ENCODE data around the gene AKAP1.

The AKAP1 gene

GRCh38 chr17:57048096-57048495 is 37.0 kb upstream of the AKAP1 start:
- Histone ChIP-seq H3K27ac (ENCODE audit: low read depth, low read length) (no peak overlapping the region), H3K4me1 (ENCODE audit: control insufficient read depth in 1 of 2, insufficient read depth in 2 of 2, low read length in 2 of 2) (peaks cover 0 to 6% of the 10 kb centered on the region in 2 donors), H3K9ac (ENCODE audit: low read depth in 1 of 2, low read length in 2 of 2) (no peak overlapping the region), H3K27me3 (ENCODE audit: control insufficient read depth in 1 of 2, insufficient read depth in 2 of 2, low read length in 2 of 2) (peaks cover 0 to 19% of the 10 kb centered on the region in 2 donors), H3K9me3 (ENCODE audit: control insufficient read depth in 1 of 2, low read length in 2 of 2) (no peaks in the 10 kb centered on the region), H3K36me3 (ENCODE audit: control insufficient read depth in 1 of 2, insufficient read depth in 2 of 2, low read length in 2 of 2) (no peaks in the 10 kb centered on the region), H3K4me3 (ENCODE audit: low read depth in 1 of 2, low read length in 2 of 2) (no peak overlapping the region)

- Histone ChIP-seq H3K9me3 (ENCODE audit: control insufficient read depth in 1 of 2, low read length in 2 of 2) (no peaks in the 10 kb centered on the region), H3K9ac (ENCODE audit: low read depth in 1 of 2, low read length in 2 of 2) (no peak overlapping the region), H3K4me1 (ENCODE audit: control insufficient read depth in 1 of 2, insufficient read depth in 2 of 2, low read length in 2 of 2) (peaks cover 3 to 7% of the 10 kb centered on the region in 2 donors), H3K27me3 (ENCODE audit: control insufficient read depth in 1 of 2, insufficient read depth in 2 of 2, low read length in 2 of 2) (peaks cover 0 to 7% of the 10 kb centered on the region in 2 donors), H3K4me3 (ENCODE audit: low read depth in 1 of 2, low read length in 2 of 2) (no peak overlapping the region), H3K27ac (ENCODE audit: low read depth, low read length) (no peak overlapping the region), H3K36me3 (ENCODE audit: control insufficient read depth in 1 of 2, insufficient read depth in 2 of 2, low read length in 2 of 2) (no peaks in the 10 kb centered on the region)
These were observed 34.7 kb upstream of the AKAP1 start for GRCh38 chr17:57050306-57050705.

GRCh38 chr17:57051886-57052361 is 33.1 kb upstream of the AKAP1 start:
- Histone ChIP-seq H3K27ac (ENCODE audit: low read depth, low read length) (no peak overlapping the region), H3K9ac (ENCODE audit: low read depth in 1 of 2, low read length in 2 of 2) (no peak overlapping the region)

GRCh38 chr17:57062865-57063264 is 22.2 kb upstream of the AKAP1 start:
- H3K4me3 ChIP-seq (ENCODE audit: low read depth in 1 of 2, low read length in 2 of 2): no peak overlapping the region
- no peaks in the 10 kb centered on the region for H3K36me3 ChIP-seq (ENCODE audit: control insufficient read depth in 1 of 2, insufficient read depth in 2 of 2, low read length in 2 of 2)
- H3K27me3 ChIP-seq (ENCODE audit: control insufficient read depth in 1 of 2, insufficient read depth in 2 of 2, low read length in 2 of 2): no peaks in the 10 kb centered on the region

More at GRCh38 chr17:57051886-57052361, 33.1 kb upstream of the AKAP1 start:
- Histone ChIP-seq H3K4me1 (ENCODE audit: control insufficient read depth in 1 of 2, insufficient read depth in 2 of 2, low read length in 2 of 2) (peaks cover 0 to 7% of the 10 kb centered on the region in 2 donors), H3K9me3 (ENCODE audit: control insufficient read depth in 1 of 2, low read length in 2 of 2) (no peaks in the 10 kb centered on the region), H3K36me3 (ENCODE audit: control insufficient read depth in 1 of 2, insufficient read depth in 2 of 2, low read length in 2 of 2) (no peaks in the 10 kb centered on the region), H3K4me3 (ENCODE audit: low read depth in 1 of 2, low read length in 2 of 2) (no peak overlapping the region), H3K27me3 (ENCODE audit: control insufficient read depth in 1 of 2, insufficient read depth in 2 of 2, low read length in 2 of 2) (no peaks in the 10 kb centered on the region)

GRCh38 chr17:57067162-57067561 is 17.9 kb upstream of the AKAP1 start:
- H3K27me3 ChIP-seq (ENCODE audit: control insufficient read depth in 1 of 2, insufficient read depth in 2 of 2, low read length in 2 of 2): no peaks in the 10 kb centered on the region
- no peaks in the 10 kb centered on the region for H3K9me3 ChIP-seq (ENCODE audit: control insufficient read depth in 1 of 2, low read length in 2 of 2)
- H3K4me1 ChIP-seq (ENCODE audit: control insufficient read depth in 1 of 2, insufficient read depth in 2 of 2, low read length in 2 of 2): no peaks in the 10 kb centered on the region
- no peak overlapping the region for H3K9ac ChIP-seq (ENCODE audit: low read depth in 1 of 2, low read length in 2 of 2)
- no peaks in the 10 kb centered on the region for H3K36me3 ChIP-seq (ENCODE audit: control insufficient read depth in 1 of 2, insufficient read depth in 2 of 2, low read length in 2 of 2)
- H3K4me3 ChIP-seq (ENCODE audit: low read depth in 1 of 2, low read length in 2 of 2): no peak overlapping the region
- no peak overlapping the region for H3K27ac ChIP-seq (ENCODE audit: low read depth, low read length)

More at GRCh38 chr17:57062865-57063264, 22.2 kb upstream of the AKAP1 start:
- Histone ChIP-seq H3K9ac (ENCODE audit: low read depth in 1 of 2, low read length in 2 of 2) (no peak overlapping the region), H3K4me1 (ENCODE audit: control insufficient read depth in 1 of 2, insufficient read depth in 2 of 2, low read length in 2 of 2) (no peaks in the 10 kb centered on the region), H3K9me3 (ENCODE audit: control insufficient read depth in 1 of 2, low read length in 2 of 2) (no peaks in the 10 kb centered on the region), H3K27ac (ENCODE audit: low read depth, low read length) (no peak overlapping the region)

- Histone ChIP-seq H3K4me3 (ENCODE audit: low read depth in 1 of 2, low read length in 2 of 2) (no peak overlapping the region), H3K27me3 (ENCODE audit: control insufficient read depth in 1 of 2, insufficient read depth in 2 of 2, low read length in 2 of 2) (no peaks in the 10 kb centered on the region), H3K9me3 (ENCODE audit: control insufficient read depth in 1 of 2, low read length in 2 of 2) (no peaks in the 10 kb centered on the region), H3K9ac (ENCODE audit: low read depth in 1 of 2, low read length in 2 of 2) (no peak overlapping the region), H3K4me1 (ENCODE audit: control insufficient read depth in 1 of 2, insufficient read depth in 2 of 2, low read length in 2 of 2) (no peaks in the 10 kb centered on the region), H3K27ac (ENCODE audit: low read depth, low read length) (no peak overlapping the region), H3K36me3 (ENCODE audit: control insufficient read depth in 1 of 2, insufficient read depth in 2 of 2, low read length in 2 of 2) (no peaks in the 10 kb centered on the region)
These were observed 17.3 kb upstream of the AKAP1 start for GRCh38 chr17:57067781-57068180.

GRCh38 chr17:57068222-57068658 is 16.8 kb upstream of the AKAP1 start:
- Histone ChIP-seq H3K9ac (ENCODE audit: low read depth in 1 of 2, low read length in 2 of 2) (no peak overlapping the region), H3K4me3 (ENCODE audit: low read depth in 1 of 2, low read length in 2 of 2) (no peak overlapping the region), H3K27ac (ENCODE audit: low read depth, low read length) (no peak overlapping the region), H3K4me1 (ENCODE audit: control insufficient read depth in 1 of 2, insufficient read depth in 2 of 2, low read length in 2 of 2) (no peaks in the 10 kb centered on the region), H3K27me3 (ENCODE audit: control insufficient read depth in 1 of 2, insufficient read depth in 2 of 2, low read length in 2 of 2) (no peaks in the 10 kb centered on the region), H3K36me3 (ENCODE audit: control insufficient read depth in 1 of 2, insufficient read depth in 2 of 2, low read length in 2 of 2) (no peaks in the 10 kb centered on the region), H3K9me3 (ENCODE audit: control insufficient read depth in 1 of 2, low read length in 2 of 2) (no peaks in the 10 kb centered on the region)

GRCh38 chr17:57068707-57069106 is 16.3 kb upstream of the AKAP1 start:
- Histone ChIP-seq H3K27ac (ENCODE audit: low read depth, low read length) (no peak overlapping the region), H3K36me3 (ENCODE audit: control insufficient read depth in 1 of 2, insufficient read depth in 2 of 2, low read length in 2 of 2) (no peaks in the 10 kb centered on the region), H3K4me3 (ENCODE audit: low read depth in 1 of 2, low read length in 2 of 2) (no peak overlapping the region)

GRCh38 chr17:57071991-57072944 is 12.8 kb upstream of the AKAP1 start:
- no peaks in the 10 kb centered on the region for H3K9me3 ChIP-seq (ENCODE audit: control insufficient read depth in 1 of 2, low read length in 2 of 2)
- H3K27me3 ChIP-seq (ENCODE audit: control insufficient read depth in 1 of 2, insufficient read depth in 2 of 2, low read length in 2 of 2): no peaks in the 10 kb centered on the region
- no peaks in the 10 kb centered on the region for H3K36me3 ChIP-seq (ENCODE audit: control insufficient read depth in 1 of 2, insufficient read depth in 2 of 2, low read length in 2 of 2)
- H3K4me3 ChIP-seq (ENCODE audit: low read depth in 1 of 2, low read length in 2 of 2): no peak overlapping the region
- no peak overlapping the region for H3K27ac ChIP-seq (ENCODE audit: low read depth, low read length)
- peaks cover 0 to 12% of the 10 kb centered on the region in 2 donors for H3K4me1 ChIP-seq (ENCODE audit: control insufficient read depth in 1 of 2, insufficient read depth in 2 of 2, low read length in 2 of 2)
- no peak overlapping the region for H3K9ac ChIP-seq (ENCODE audit: low read depth in 1 of 2, low read length in 2 of 2)

More at GRCh38 chr17:57068707-57069106, 16.3 kb upstream of the AKAP1 start:
- Histone ChIP-seq H3K9me3 (ENCODE audit: control insufficient read depth in 1 of 2, low read length in 2 of 2) (no peaks in the 10 kb centered on the region), H3K27me3 (ENCODE audit: control insufficient read depth in 1 of 2, insufficient read depth in 2 of 2, low read length in 2 of 2) (no peaks in the 10 kb centered on the region), H3K9ac (ENCODE audit: low read depth in 1 of 2, low read length in 2 of 2) (no peak overlapping the region), H3K4me1 (ENCODE audit: control insufficient read depth in 1 of 2, insufficient read depth in 2 of 2, low read length in 2 of 2) (peaks cover 0 to 3% of the 10 kb centered on the region in 2 donors)

GRCh38 chr17:57073626-57074025 is 11.4 kb upstream of the AKAP1 start:
- no peak overlapping the region for H3K9ac ChIP-seq (ENCODE audit: low read depth in 1 of 2, low read length in 2 of 2)
- no peaks in the 10 kb centered on the region for H3K27me3 ChIP-seq (ENCODE audit: control insufficient read depth in 1 of 2, insufficient read depth in 2 of 2, low read length in 2 of 2)
- no peaks in the 10 kb centered on the region for H3K9me3 ChIP-seq (ENCODE audit: control insufficient read depth in 1 of 2, low read length in 2 of 2)
- H3K4me3 ChIP-seq (ENCODE audit: low read depth in 1 of 2, low read length in 2 of 2): no peak overlapping the region
- H3K27ac ChIP-seq (ENCODE audit: low read depth, low read length): no peak overlapping the region
- no peaks in the 10 kb centered on the region for H3K36me3 ChIP-seq (ENCODE audit: control insufficient read depth in 1 of 2, insufficient read depth in 2 of 2, low read length in 2 of 2)
- peaks cover 0 to 12% of the 10 kb centered on the region in 2 donors for H3K4me1 ChIP-seq (ENCODE audit: control insufficient read depth in 1 of 2, insufficient read depth in 2 of 2, low read length in 2 of 2)
